Heart left ventricle (tissue), 16 donors: Measurements from ENCODE around the gene CDH26. TPM values are rescaled to one million over a fixed set of nuclear protein-coding genes. Genes with fewer than 3 reads are reported as not detected.

ENCODE experiments used
- ATAC-seq, 4 donors: fragments of 200-7000 bp; cut with Tn5 transposase; one replicate each; pipeline ENCODE4 v1.9.1; 2020 to 2022; ENCODE audit warnings: moderate library complexity in 4 of 4, mild to moderate bottlenecking in 3 of 4, moderate number of reproducible peaks in 1 of 4
- DNase-seq, 5 donors: peaks; one replicate each; pipeline ENCODE4 v3.0.0-alpha.2; 2020
- H3K27ac ChIP-seq, 12 donors: fragments of 200-600 bp; sonication (generic) in 4 of 12; one replicate each; pipeline versions ENCODE4 v1.5.0 to v1.8.0; 2016 to 2022; ENCODE audit warnings: mild to moderate bottlenecking in 2 of 12
- H3K27me3 ChIP-seq, 9 donors: fragments of 200-600 bp; sonication (generic) in 2 of 9; one replicate each; pipeline versions ENCODE4 v1.5.1 to v1.8.0; 2016 to 2022; ENCODE audit warnings: mild to moderate bottlenecking in 3 of 9
- H3K36me3 ChIP-seq, 9 donors: fragments of 200-600 bp; sonication (generic) in 2 of 9; one replicate each; pipeline versions ENCODE4 v1.5.0 to v1.8.0; 2018 to 2022; ENCODE audit warnings: mild to moderate bottlenecking in 2 of 9
- H3K4me1 ChIP-seq, 12 donors: fragments of 200-600 bp; sonication (generic) in 4 of 12; one replicate each; pipeline versions ENCODE4 v1.5.0 to v1.8.0; 2016 to 2022; ENCODE audit warnings: mild to moderate bottlenecking in 3 of 12
- H3K4me3 ChIP-seq, 12 donors: fragments of 200-600 bp; sonication (generic) in 4 of 12; one replicate each; pipeline versions ENCODE4 v1.5.0 to v1.8.0; 2017 to 2022; ENCODE audit warnings: mild to moderate bottlenecking in 9 of 12, moderate library complexity in 4 of 12
- H3K9me3 ChIP-seq, 12 donors: fragments of 200-600 bp; sonication (generic) in 4 of 12; one replicate each; pipeline versions ENCODE4 v1.5.0 to v1.8.0; 2016 to 2022; ENCODE audit warnings: mild to moderate bottlenecking in 1 of 12
- CTCF ChIP-seq, 12 donors: fragments of 200-600 bp; sonication (generic) in 4 of 12; IDR thresholded peaks; one replicate each; pipeline versions ENCODE4 v1.5.0 to v1.8.0; 2018 to 2022; ENCODE audit warnings: antibody characterized with exemption in 12 of 12, mild to moderate bottlenecking in 5 of 12
- POLR2A ChIP-seq, 2 donors: fragments of 450-650 bp; IDR thresholded peaks; one replicate each; pipeline ENCODE4 v1.6.1; 2017; ENCODE audit warnings: antibody characterized with exemption in 2 of 2, mild to moderate bottlenecking in 2 of 2, moderate library complexity in 2 of 2
- WGBS, 4 donors: extraction: QIAGEN DNeasy Blood & Tissue Kit in 2 of 4; methylation state at CpG; one replicate each; pipeline versions ENCODE4 v1.1.5 to v1.1.7; 2013 to 2018; 5-methylcytosine and 5-hydroxymethylcytosine counted together
- intact Hi-C, 10 donors: fragments of 100-400 bp; cut with DNase I; formaldehyde crosslinking; loops; one replicate each; pipeline versions ENCODE4 v1.11.1 to v1.14.2; 2022
- polyA plus RNA-seq, 2 donors: library from polyadenylated mRNA; stranded (reverse); fragments of 200-250 nt; gene quantifications; one replicate each; pipeline ENCODE4 v1.2.3, GENCODE V29; 2013
- total RNA-seq, 9 donors: library from RNA; depleted of rRNA in 2 of 9; stranded (reverse); fragments of >200 nt in 2 of 9; fragmentation: NEBNext Ultra II Directional in 3 of 9; extraction: Animal tissue kit (Norgen Biotek cat#: 25700) in 3 of 9; gene quantifications; one replicate each; pipeline versions ENCODE4 v1.1.0 to v1.2.4, GENCODE V29; 2016 to 2023
- donor health status: ischemic (EF 13 %, LVEDD 7.1; RV severe dilation, severe dysfunction).
- donor health status: healthy with polysubstance abuse.
- donor health status: DM: no; HTN: yes; CAD: no.
- donor health status: DM: no; HTN: no; CAD: no.
- donor health status: ischemic (EF 25% LVEDD 6.9; RV normal size, moderate dysfunction).
- donor health status: ischemic (EF 25% LVEDD 5.7; RV mildly dilated, moderate dysfunction).
- donor health status: healthy.
- donor health status: DM: yes; HTN: yes; CAD: no.
- donor health status: ischemic (EF 35%, LVEDD 5.7; RV mildly dilated, moderate dysfunction).
- donor health status: nonischemic (EF 11% LVEDD 7.7; RV severe dilation, severe dysfunction).
- donor health status: DM: yes; HTN: yes; CAD: no.
- donor health status: PGD.
- donor health status: ischemic (EF 29% LVEDD 5.4; RV normal size, mild dysfunction).
- donor health status: nonischemic (EF 23%, LVEDD 6.1; RV moderate dilation, normal function).

CDH26 gene
- total and polyA plus RNA-seq, 11 donors = 0.30 to 2.0 (median 0.98) TPM

GRCh38 chr20:60050193-60050947 is 92.1 kb downstream of the CDH26 start:
- intact Hi-C loops = loop anchor here in 7 of 10 donors (5.0 to 10.0 kb wide), 7 partner anchors 103 to 1844 kb away; partner anchors contain the start of genes FAM217B (in 1 of the 7) and PPP1R3D (in 1 of the 7)

GRCh38 chr20:60051911-60052310 is 93.7 kb downstream of the CDH26 start:
- DNase-seq = no peak
- H3K4me1 ChIP-seq = peaks cover 0 to 26% (median 0%) of the 10 kb centered on the region in 12 donors

More at GRCh38 chr20:60050193-60050947, 92.1 kb downstream of the CDH26 start:
- H3K4me1 ChIP-seq = peaks cover 0 to 22% (median 0%) of the 10 kb centered on the region in 12 donors
- WGBS, 4 donors = 80 to 84% (median 82%) methylated on average over 13 of the region's 13 CpGs
- no peaks in the 10 kb centered on the region for H3K9me3 ChIP-seq
- peaks cover 0 to 11% (median 4%) of the 10 kb centered on the region in 9 donors for H3K27me3 ChIP-seq
- ATAC-seq (no peak), DNase-seq (no peak)
- no peak overlapping the region for H3K4me3 ChIP-seq
- no peak overlapping the region for H3K27ac ChIP-seq
- TF ChIP-seq POLR2A (IDR thresholded peaks at IDR 0.05) = no peak
- peak in 2 of 12 donors; percentile 12 to 26 for TF ChIP-seq CTCF (IDR thresholded peaks at IDR 0.05)
- no peaks in the 10 kb centered on the region for H3K36me3 ChIP-seq

GRCh38 chr20:60052322-60052721 is 94.1 kb downstream of the CDH26 start:
- ATAC-seq (no peak), DNase-seq (peak in 1 of 5 donors; percentile 46)
- WGBS, 4 donors = 53 to 88% (median 80%) methylated on average over 3 of the region's 3 CpGs
- peaks cover 0 to 11% (median 4%) of the 10 kb centered on the region in 9 donors for H3K27me3 ChIP-seq
- TF ChIP-seq CTCF (IDR thresholded peaks at IDR 0.05) (no peak), POLR2A (IDR thresholded peaks at IDR 0.05) (no peak)
- H3K4me1 ChIP-seq = peaks cover 0 to 28% (median 0%) of the 10 kb centered on the region in 12 donors
- intact Hi-C loops = loop anchor here in 7 of 10 donors (5.0 to 10.0 kb wide), 7 partner anchors 105 to 1842 kb away; partner anchors contain the start of genes FAM217B (in 1 of the 7) and PPP1R3D (in 1 of the 7)
- H3K4me3 ChIP-seq = no peak overlapping the region
- no peaks in the 10 kb centered on the region for H3K9me3 ChIP-seq
- H3K27ac ChIP-seq = no peak overlapping the region
- no peaks in the 10 kb centered on the region for H3K36me3 ChIP-seq

More at GRCh38 chr20:60051911-60052310, 93.7 kb downstream of the CDH26 start:
- Histone ChIP-seq H3K36me3 (no peaks in the 10 kb centered on the region), H3K4me3 (no peak overlapping the region), H3K27ac (no peak overlapping the region), H3K9me3 (no peaks in the 10 kb centered on the region), H3K27me3 (peaks cover 0 to 11% (median 4%) of the 10 kb centered on the region in 9 donors)
- no peak for ATAC-seq
- intact Hi-C loops = loop anchor here in 7 of 10 donors (5.0 to 10.0 kb wide), 7 partner anchors 105 to 1843 kb away; partner anchors contain the start of genes FAM217B (in 1 of the 7) and PPP1R3D (in 1 of the 7)
- TF ChIP-seq POLR2A (IDR thresholded peaks at IDR 0.05) (no peak), CTCF (IDR thresholded peaks at IDR 0.05) (no peak)
- 81 to 89% (median 88%) methylated on average over 3 of the region's 3 CpGs for WGBS, 4 donors
